NCI-H748 (cell line): Measurements from ENCODE around the gene USP36.
"Not testable (repeated sequence)": the region's sequence is repeated elsewhere in the genome, so short reads cannot be mapped to it uniquely, and the experiment has no call there.

Source experiments
- DNase-seq: peaks from one replicate; lab custom pipeline; 2025; ENCODE audit not compliant: unreplicated experiment; lab: John Stamatoyannopoulos, UW

USP36 gene

GRCh38 chr17:78840780-78841611 lies at the start of gene USP36:
USP36 (minus strand) TSS chr17:78840814; CDS start chr17:78836363, 4,451 bp downstream.
- DNase-seq: peak; percentile 98

- not testable (repeated sequence) for DNase-seq
Observed at GRCh38 chr17:78890096-78890495, 49.5 kb upstream of the USP36 start.

- DNase-seq: no peak
Observed at GRCh38 chr17:78889531-78889930, 48.9 kb upstream of the USP36 start.

- DNase-seq: peak; percentile 27
Observed at GRCh38 chr17:78888941-78889518, 48.4 kb upstream of the USP36 start.

GRCh38 chr17:78886954-78887353 lies 46.3 kb upstream of the USP36 start:
- DNase-seq: no peak

- DNase-seq: no peak
Observed at GRCh38 chr17:78885956-78886355, 45.3 kb upstream of the USP36 start.

- no peak for DNase-seq
Observed at GRCh38 chr17:78884876-78885667, 44.5 kb upstream of the USP36 start.

- DNase-seq: no peak
Observed at GRCh38 chr17:78884148-78884825, 43.7 kb upstream of the USP36 start.

- DNase-seq: peak; percentile 76
Observed at GRCh38 chr17:78883533-78884131, 43.0 kb upstream of the USP36 start.

GRCh38 chr17:78883089-78883532 lies 42.5 kb upstream of the USP36 start:
- DNase-seq: no peak

- DNase-seq: no peak
Observed at GRCh38 chr17:78882540-78883088, 42.0 kb upstream of the USP36 start.

- DNase-seq: no peak
Observed at GRCh38 chr17:78879635-78880186, 39.1 kb upstream of the USP36 start.

- no peak for DNase-seq
Observed at GRCh38 chr17:78878871-78879527, 38.4 kb upstream of the USP36 start.

- no peak for DNase-seq
Observed at GRCh38 chr17:78878261-78878660, 37.6 kb upstream of the USP36 start.

GRCh38 chr17:78876954-78877517 lies 36.4 kb upstream of the USP36 start:
- DNase-seq: not testable (repeated sequence)

- no peak for DNase-seq
Observed at GRCh38 chr17:78876094-78876597, 35.5 kb upstream of the USP36 start.

GRCh38 chr17:78875363-78876093 lies 34.9 kb upstream of the USP36 start:
- DNase-seq: no peak
